OCI-LY3 (cell line): ENCODE measurements around the gene OVCH2.

Source experiments
- CTCF ChIP-seq: fragments of 200-600, 300-600 bp; sonication (generic); IDR thresholded peaks from 2 replicates; pipeline ENCODE4 v1.5.1; 2014; ENCODE audit warnings: antibody characterized with exemption, low read length, low read depth
- EZH2phosphoT487 ChIP-seq: fragments of 200-600 bp; shearing (Covaris generic); IDR thresholded peaks from 2 replicates; pipeline ENCODE4 v1.6.1; 2018; ENCODE audit warnings: antibody characterized with exemption, mixed run types, low read depth

GRCh38 chr11:7675631-7676030, 30.6 kb downstream of the OVCH2 start:
- TF ChIP-seq CTCF (no peak), EZH2phosphoT487 (no peak)
